IPS-15b (cell line): ENCODE data around the gene ZNF593OS.

ENCODE experiments used
- H3K27me3 ChIP-seq: one replicate; pipeline ENCODE4 v1.6.1; 2013; ENCODE audit warnings: low read length; ENCODE audit not compliant: control insufficient read depth, insufficient read depth
- H3K36me3 ChIP-seq: one replicate; pipeline ENCODE4 v1.6.1; 2013; ENCODE audit warnings: low read length; ENCODE audit not compliant: control insufficient read depth, insufficient read depth
- H3K4me1 ChIP-seq: one replicate; pipeline ENCODE4 v1.6.1; 2013; ENCODE audit warnings: mild to moderate bottlenecking, low read length; ENCODE audit not compliant: control insufficient read depth, insufficient read depth
- H3K4me3 ChIP-seq: one replicate; pipeline ENCODE4 v1.5.1; 2013; ENCODE audit warnings: low read depth, low read length
- H3K9ac ChIP-seq: one replicate; pipeline ENCODE4 v1.6.1; 2013; ENCODE audit warnings: low read depth, mild to moderate bottlenecking, low read length
- H3K9me3 ChIP-seq: one replicate; pipeline ENCODE4 v1.6.1; 2013; ENCODE audit warnings: mild to moderate bottlenecking, low read length; ENCODE audit not compliant: control insufficient read depth, insufficient read depth

ZNF593OS gene

DNA sequence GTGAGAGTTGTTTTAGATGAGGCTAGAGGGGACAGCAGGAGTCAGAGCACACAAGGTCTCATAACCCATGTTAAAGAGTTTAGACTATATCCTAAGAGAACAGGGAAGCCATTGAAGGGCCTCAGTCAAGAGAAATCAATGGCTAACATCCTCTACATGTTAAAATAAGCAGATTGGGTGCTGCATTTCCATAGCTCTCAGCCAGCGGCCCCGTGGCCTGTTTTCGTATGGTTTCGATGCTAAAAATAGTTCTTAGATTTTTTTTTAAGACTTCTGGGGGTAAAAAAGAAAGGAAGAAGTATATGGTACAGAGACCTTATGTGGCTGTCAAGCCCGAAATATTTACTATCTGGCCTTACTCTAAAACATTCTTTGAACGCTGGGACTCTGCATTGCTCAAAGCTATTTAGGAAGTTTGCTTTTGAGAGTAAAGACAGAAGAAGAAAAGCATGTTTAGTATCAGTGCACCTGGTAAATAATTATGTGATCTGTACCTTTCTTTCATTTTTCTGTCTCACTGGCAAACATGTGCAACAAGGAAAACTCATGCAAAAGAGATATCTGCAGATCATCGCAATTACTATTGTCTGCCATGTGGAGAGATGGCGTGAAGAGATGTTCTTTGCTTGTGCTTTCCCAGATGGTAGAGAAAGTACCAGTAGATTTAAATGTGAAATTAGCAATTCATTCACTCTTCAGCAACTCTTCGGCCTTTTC is 51.6 kb downstream of the ZNF593OS start:
- Histone ChIP-seq H3K4me1 (no peaks in the 10 kb centered on the region), H3K36me3 (no peaks in the 10 kb centered on the region), H3K9me3 (no peaks in the 10 kb centered on the region), H3K9ac (no peak overlapping the region), H3K27me3 (no peaks in the 10 kb centered on the region), H3K4me3 (no peak overlapping the region)
